HepG2 (cell line): Measurements from ENCODE around the gene CD300C. TPM values are rescaled to one million over a fixed set of nuclear protein-coding genes. Genes with fewer than 3 reads are reported as not detected.

Experiments used
- ATM ChIP-seq: fragments of 450-650 bp; IDR thresholded peaks from 2 replicates; pipeline ENCODE4 v1.7.1; 2017; ENCODE audit warnings: mild to moderate bottlenecking, borderline replicate concordance
- BRD4 ChIP-seq: sonication (generic); formaldehyde crosslinking; IDR thresholded peaks from 2 replicates; pipeline ENCODE4 v1.4.0; 2020; ENCODE audit warnings: missing genetic modification reagents
- CEBPG ChIP-seq: IDR thresholded peaks from 2 replicates; pipeline ENCODE4 v1.6.1; 2016
- EEA1 ChIP-seq: sonication (generic); formaldehyde crosslinking; IDR thresholded peaks from 2 replicates; pipeline ENCODE4 v1.5.1; 2020; ENCODE audit warnings: mild to moderate bottlenecking, missing genetic modification reagents, borderline replicate concordance
- FOSL2 ChIP-seq: sonication (generic); formaldehyde crosslinking; IDR thresholded peaks from 2 replicates; pipeline ENCODE4 v1.4.0; 2020; ENCODE audit warnings: missing genetic modification reagents
- FOXP1 ChIP-seq, 2 experiments: fragments of 450-650 bp in 1 of 2; IDR thresholded peaks; 2 replicates each; pipeline ENCODE4 v1.6.1; 2017 to 2018; ENCODE audit warnings: antibody characterized with exemption in 1 of 2
- KLF16 ChIP-seq, 2 experiments: sonication (generic) in 1 of 2; formaldehyde crosslinking in 1 of 2; IDR thresholded peaks; 2 replicates each; pipeline versions ENCODE4 v1.6.1 to v1.8.0; 2016 to 2023; ENCODE audit warnings: missing genetic modification reagents in 2 of 2, missing compliant biosample characterization in 1 of 2
- LCORL ChIP-seq, 2 experiments: fragments of 450-650 bp in 1 of 2; sonication (generic) in 1 of 2; formaldehyde crosslinking in 1 of 2; IDR thresholded peaks; 2 replicates each; pipeline versions ENCODE4 v1.5.0 to v1.6.1; 2017 to 2020; ENCODE audit warnings: antibody characterized with exemption in 1 of 2, missing genetic modification reagents in 1 of 2
- PHF21A ChIP-seq: sonication (generic); formaldehyde crosslinking; IDR thresholded peaks from 2 replicates; pipeline ENCODE4 v1.5.0; 2020; ENCODE audit warnings: mild to moderate bottlenecking, missing genetic modification reagents
- PHF8 ChIP-seq: sonication (generic); formaldehyde crosslinking; IDR thresholded peaks from 2 replicates; pipeline ENCODE4 v1.5.0; 2020; ENCODE audit warnings: missing genetic modification reagents
- RELA ChIP-seq: sonication (generic); formaldehyde crosslinking; IDR thresholded peaks from 2 replicates; pipeline ENCODE4 v1.4.0; 2020; ENCODE audit warnings: missing genetic modification reagents
- SAP130 ChIP-seq: IDR thresholded peaks from 2 replicates; pipeline ENCODE4 v1.6.1; 2016; ENCODE audit warnings: low read depth
- SMAD3 ChIP-seq: sonication (generic); formaldehyde crosslinking; IDR thresholded peaks from 2 replicates; pipeline ENCODE4 v1.4.0; 2020; ENCODE audit warnings: missing genetic modification reagents
- TAF1 ChIP-seq: sonication (generic); formaldehyde crosslinking; IDR thresholded peaks from 2 replicates; pipeline ENCODE4 v1.4.0; 2020; ENCODE audit warnings: missing genetic modification reagents
- TFAP4 ChIP-seq: sonication (generic); IDR thresholded peaks from 2 replicates; pipeline ENCODE4 v1.6.1; 2016; ENCODE audit warnings: low read depth, borderline replicate concordance
- TRIM22 ChIP-seq: fragments of 450-650 bp; IDR thresholded peaks from 2 replicates; pipeline ENCODE4 v1.6.1; 2017
- ZBTB8A ChIP-seq: sonication (generic); formaldehyde crosslinking; IDR thresholded peaks from 2 replicates; pipeline ENCODE4 v1.4.0; 2020; ENCODE audit warnings: mild to moderate bottlenecking, low read depth, missing genetic modification reagents, borderline replicate concordance
- ZFAT ChIP-seq: sonication (generic); formaldehyde crosslinking; conservative IDR thresholded peaks from 2 replicates; pipeline ENCODE4 v1.8.1; 2023; ENCODE audit warnings: missing genetic modification reagents, inconsistent platforms
- ZNF382 ChIP-seq: sonication (generic); formaldehyde crosslinking; IDR thresholded peaks from 2 replicates; pipeline ENCODE4 v1.5.0; 2020; ENCODE audit warnings: missing genetic modification reagents, mild to moderate bottlenecking, borderline replicate concordance
- ZNF468 ChIP-seq: sonication (generic); formaldehyde crosslinking; IDR thresholded peaks from 2 replicates; pipeline ENCODE4 v1.8.0; 2022; ENCODE audit warnings: mild to moderate bottlenecking, moderate library complexity, missing genetic modification reagents
- ZNF772 ChIP-seq: sonication (generic); formaldehyde crosslinking; IDR thresholded peaks from 2 replicates; pipeline ENCODE4 v1.5.0; 2020; ENCODE audit warnings: mild to moderate bottlenecking, missing genetic modification reagents
- ZNF784 ChIP-seq: sonication (generic); formaldehyde crosslinking; IDR thresholded peaks from 2 replicates; pipeline ENCODE4 v1.5.1; 2020; ENCODE audit warnings: missing genetic modification reagents, mild to moderate bottlenecking, borderline replicate concordance
- ZSCAN25 ChIP-seq: sonication (generic); formaldehyde crosslinking; IDR thresholded peaks from 2 replicates; pipeline ENCODE4 v1.8.0; 2022; ENCODE audit warnings: mild to moderate bottlenecking, missing genetic modification reagents
- polyA plus RNA-seq, 8 experiments: library from polyadenylated mRNA; depleted of rRNA in 3 of 8; stranded (reverse) in 7 of 8; unstranded in 1 of 8; fragments of >200 nt; fragmentation: Illumina TruSeq in 4 of 8; extraction: Trizol in 4 of 8; gene quantifications; 2 replicates each; pipeline versions ENCODE4 v1.2.1 to v1.2.3, GENCODE V29; 2011 to 2016; ENCODE audit warnings: low read depth in 4 of 8, missing spikeins in 1 of 8, mixed read lengths in 1 of 8; ENCODE audit not compliant: insufficient read depth in 1 of 8
- total RNA-seq, 5 experiments: library from RNA; depleted of rRNA; stranded (reverse); fragments of >200 nt; fragmentation: Illumina TruSeq; extraction: Trizol; gene quantifications; 2 replicates each; pipeline ENCODE4 v1.2.3, GENCODE V29; 2016; ENCODE audit warnings: low read depth in 1 of 5
- TF ChIP-seq, protein P1 (sequence below), 2 experiments: sonication (generic) in 1 of 2; formaldehyde crosslinking in 1 of 2; IDR thresholded peaks; 2 replicates each; pipeline versions ENCODE4 v1.5.1 to v1.6.1; 2011 to 2020; ENCODE audit warnings: borderline replicate concordance in 1 of 2, low read depth in 1 of 2, low read length in 1 of 2, mild to moderate bottlenecking in 1 of 2, missing genetic modification reagents in 1 of 2, moderate library complexity in 1 of 2
- TF ChIP-seq, protein P2 (sequence below): sonication (generic); formaldehyde crosslinking; IDR thresholded peaks from 2 replicates; pipeline ENCODE4 v1.8.0; 2022; ENCODE audit warnings: mild to moderate bottlenecking, missing genetic modification reagents, borderline replicate concordance

Gene CD300C
- total and polyA plus RNA-seq, 2 of the 13 experiments (the other 11 are each of a cell fraction or from before 2014, with no cell fraction given), result not detected

GRCh38 chr17:74513987-74514631, 31.8 kb downstream of the CD300C start (continued):
- TF ChIP-seq ZBTB8A (CRISPR knock-in tag) (no peak), PHF8 (CRISPR knock-in tag) (no peak), EEA1 (CRISPR knock-in tag) (no peak), LCORL (IDR thresholded peaks at IDR 0.05) (peak; percentile 83), LCORL (CRISPR knock-in tag; IDR thresholded peaks at IDR 0.05) (no peak), TFAP4 (no peak), BRD4 (no peak), KLF16 (CRISPR knock-in tag; IDR thresholded peaks at IDR 0.05) (no peak), ZNF468 (CRISPR knock-in tag) (no peak), ZNF772 (CRISPR knock-in tag) (no peak), RELA (CRISPR knock-in tag) (no peak), SAP130 (no peak), FOXP1 (IDR thresholded peaks at IDR 0.05) (no peak; the same call in 1 of the 2 replicates), FOXP1 (CRISPR knock-in tag; IDR thresholded peaks at IDR 0.05) (no peak), PHF21A (CRISPR knock-in tag) (no peak), ZNF382 (no peak), FOSL2 (CRISPR knock-in tag) (no peak), ZNF784 (CRISPR knock-in tag) (no peak), CEBPG (CRISPR knock-in tag) (no peak), TAF1 (no peak), ZFAT (no peak), ATM (peak; percentile 14; the same call in 1 of the 2 replicates), TRIM22 (peak; percentile 86), ZSCAN25 (CRISPR knock-in tag) (no peak), SMAD3 (CRISPR knock-in tag) (no peak)
- TF ChIP-seq, protein P1, sequence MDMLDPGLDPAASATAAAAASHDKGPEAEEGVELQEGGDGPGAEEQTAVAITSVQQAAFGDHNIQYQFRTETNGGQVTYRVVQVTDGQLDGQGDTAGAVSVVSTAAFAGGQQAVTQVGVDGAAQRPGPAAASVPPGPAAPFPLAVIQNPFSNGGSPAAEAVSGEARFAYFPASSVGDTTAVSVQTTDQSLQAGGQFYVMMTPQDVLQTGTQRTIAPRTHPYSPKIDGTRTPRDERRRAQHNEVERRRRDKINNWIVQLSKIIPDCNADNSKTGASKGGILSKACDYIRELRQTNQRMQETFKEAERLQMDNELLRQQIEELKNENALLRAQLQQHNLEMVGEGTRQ (IDR thresholded peaks at IDR 0.05; ENCODE audit: low read depth, low read length), result peak; percentile 89
- TF ChIP-seq, protein P1 (CRISPR knock-in tag; IDR thresholded peaks at IDR 0.05; ENCODE audit: borderline replicate concordance), result no peak
- TF ChIP-seq, protein P2, sequence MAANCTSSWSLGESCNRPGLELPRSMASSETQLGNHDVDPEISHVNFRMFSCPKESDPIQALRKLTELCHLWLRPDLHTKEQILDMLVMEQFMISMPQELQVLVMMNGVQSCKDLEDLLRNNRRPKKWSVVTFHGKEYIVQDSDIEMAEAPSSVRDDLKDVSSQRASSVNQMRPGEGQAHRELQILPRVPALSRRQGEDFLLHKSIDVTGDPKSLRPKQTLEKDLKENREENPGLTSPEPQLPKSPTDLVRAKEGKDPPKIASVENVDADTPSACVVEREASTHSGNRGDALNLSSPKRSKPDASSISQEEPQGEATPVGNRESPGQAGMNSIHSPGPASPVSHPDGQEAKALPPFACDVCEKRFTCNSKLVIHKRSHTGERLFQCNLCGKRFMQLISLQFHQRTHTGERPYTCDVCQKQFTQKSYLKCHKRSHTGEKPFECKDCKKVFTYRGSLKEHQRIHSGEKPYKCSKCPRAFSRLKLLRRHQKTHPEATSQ (CRISPR knock-in tag), result no peak
